GM18868 (cell line): ENCODE measurements around the gene MTA2.
"Not testable (repeated sequence)": the region's sequence is repeated elsewhere in the genome, so short reads cannot be mapped to it uniquely, and the experiment has no call there.

Experiments used
- ATAC-seq: cut with Tn5 transposase; IDR thresholded peaks from one replicate; pipeline ENCODE4 v1.9.1; 2021; ENCODE audit warnings: mild to moderate bottlenecking, moderate library complexity; ENCODE audit not compliant: unreplicated experiment

Gene MTA2

GRCh38 chr11:62601372-62602140, at the start of gene MTA2:
Gene MTA2 (minus strand): TSS chr11:62601865. CDS start chr11:62601450, 415 bp downstream.
- ATAC-seq, result peak; percentile 73

- not testable (repeated sequence) for ATAC-seq
Measured at GRCh38 chr11:62650283-62650682, 48.6 kb upstream of the MTA2 start.

- ATAC-seq, result no peak
Measured at GRCh38 chr11:62649486-62649885, 47.8 kb upstream of the MTA2 start.

- no peak for ATAC-seq
Measured at GRCh38 chr11:62648967-62649364, 47.3 kb upstream of the MTA2 start.

GRCh38 chr11:62648185-62648966, 46.7 kb upstream of the MTA2 start:
- no peak for ATAC-seq

GRCh38 chr11:62647609-62648005, 45.9 kb upstream of the MTA2 start:
- ATAC-seq, result no peak

GRCh38 chr11:62646825-62647608, 45.4 kb upstream of the MTA2 start:
- no peak for ATAC-seq

- ATAC-seq, result peak; percentile 92
Measured at GRCh38 chr11:62645946-62646824, 44.5 kb upstream of the MTA2 start, which contains the start of gene GANAB. Gene GANAB (minus strand): TSS chr11:62646613. CDS start chr11:62646599, 14 bp downstream.

GRCh38 chr11:62645671-62645945, 43.9 kb upstream of the MTA2 start:
- ATAC-seq, result no peak

GRCh38 chr11:62644220-62644619, 42.6 kb upstream of the MTA2 start:
- no peak for ATAC-seq

- ATAC-seq, result no peak
Measured at GRCh38 chr11:62632492-62632891, 30.8 kb upstream of the MTA2 start.

- no peak for ATAC-seq
Measured at GRCh38 chr11:62627713-62628112, 26.0 kb upstream of the MTA2 start.

- ATAC-seq, result no peak
Measured at GRCh38 chr11:62622476-62623089, 20.9 kb upstream of the MTA2 start.

GRCh38 chr11:62621567-62622470, 20.2 kb upstream of the MTA2 start, which contains the start of gene B3GAT3:
Gene B3GAT3 (minus strand): TSS chr11:62621986. CDS start chr11:62621947, 39 bp downstream.
- ATAC-seq, result peak; percentile 96

GRCh38 chr11:62621027-62621566, 19.4 kb upstream of the MTA2 start:
- ATAC-seq, result no peak

- ATAC-seq, result not testable (repeated sequence)
Measured at GRCh38 chr11:62616957-62617356, 15.3 kb upstream of the MTA2 start.

- no peak for ATAC-seq
Measured at GRCh38 chr11:62615521-62615920, 13.9 kb upstream of the MTA2 start.

- ATAC-seq, result no peak
Measured at GRCh38 chr11:62614275-62614674, 12.6 kb upstream of the MTA2 start.
